ENCODE results near the gene PRELP. TPM values are rescaled to one million over a fixed set of nuclear protein-coding genes. Genes with fewer than 3 reads are reported as not detected.

PRELP gene
- total and polyA plus RNA-seq, 10 of the 15 experiments (the other 5 are each of a cell fraction or from before 2014, with no cell fraction given), result 0.03 to 0.05 TPM; not detected in 8

GRCh38 chr1:203492748-203493130 lies 17.1 kb downstream of the PRELP start:
- Histone ChIP-seq H3K9me3 (replicated peaks; ENCODE audit: control insufficient read depth, insufficient read depth, low read length) (no peaks in the 10 kb centered on the region), H3K4me3 (no peak overlapping the region), H3K27me3 (replicated peaks in 1 of 2; ENCODE audit: control insufficient read depth in 2 of 2, insufficient read depth in 2 of 2, low read length in 1 of 2) (peaks cover 0 to 10% of the 10 kb centered on the region in 2 experiments; a peak in 3 of 4 replicates), H3K36me3 (ENCODE audit: control insufficient read depth in 2 of 2, insufficient read depth in 2 of 2, low read length in 1 of 2) (no peaks in the 10 kb centered on the region), H3K27ac (ENCODE audit: control insufficient read depth, insufficient read depth) (no peak overlapping the region), H3K79me2 (ENCODE audit: control insufficient read depth, insufficient read depth, low read length) (no peaks in the 10 kb centered on the region), H2AFZ (ENCODE audit: control insufficient read depth, low read depth, low read length) (no peak overlapping the region), H4K20me1 (ENCODE audit: control insufficient read depth, insufficient read depth) (no peaks in the 10 kb centered on the region), H3K4me1 (ENCODE audit: control insufficient read depth, insufficient read depth, low read length) (no peaks in the 10 kb centered on the region), H3K9ac (ENCODE audit: control insufficient read depth, insufficient read depth, low read length) (no peak overlapping the region), H3K4me2 (ENCODE audit: control insufficient read depth, insufficient read depth) (no peak overlapping the region)
- WGBS (ENCODE audit: insufficient coverage, insufficient replicate concordance, low lambda C conversion rate, missing lambda C conversion rate), result 31% methylated on average over 6 of the region's 6 CpGs
- no peak for DNase-seq (ENCODE audit: low read depth, low spot score)
- ChIA-PET POLR2A (no interaction called here), CTCF (interaction anchor here (1.9 to 11.6 kb wide), 2 partner anchors 11 to 151 kb away, joined by 8 to 323 read pairs; no protein-coding TSS in a partner anchor), RAD21 (ENCODE audit: unreplicated experiment) (no interaction called here), SMC1A (ENCODE audit: uncharacterized antibody, unreplicated experiment) (interaction anchor here (1.2 kb wide), 1 partner anchor 149 kb away, joined by 4 read pairs; no protein-coding TSS in a partner anchor)
- intact Hi-C loops (cut with micrococcal nuclease; ENCODE audit: unreplicated experiment), result no loop called here
- no TSS peak for BruUV-seq (replicated peaks)
- in situ Hi-C loops (cut with MboI), result no loop called here
- no peak for ATAC-seq
- no peak for FAIRE-seq
- no peak for TF ChIP-seq ZNF687 (IDR thresholded peaks at IDR 0.05)
- TF ChIP-seq, protein P1, sequence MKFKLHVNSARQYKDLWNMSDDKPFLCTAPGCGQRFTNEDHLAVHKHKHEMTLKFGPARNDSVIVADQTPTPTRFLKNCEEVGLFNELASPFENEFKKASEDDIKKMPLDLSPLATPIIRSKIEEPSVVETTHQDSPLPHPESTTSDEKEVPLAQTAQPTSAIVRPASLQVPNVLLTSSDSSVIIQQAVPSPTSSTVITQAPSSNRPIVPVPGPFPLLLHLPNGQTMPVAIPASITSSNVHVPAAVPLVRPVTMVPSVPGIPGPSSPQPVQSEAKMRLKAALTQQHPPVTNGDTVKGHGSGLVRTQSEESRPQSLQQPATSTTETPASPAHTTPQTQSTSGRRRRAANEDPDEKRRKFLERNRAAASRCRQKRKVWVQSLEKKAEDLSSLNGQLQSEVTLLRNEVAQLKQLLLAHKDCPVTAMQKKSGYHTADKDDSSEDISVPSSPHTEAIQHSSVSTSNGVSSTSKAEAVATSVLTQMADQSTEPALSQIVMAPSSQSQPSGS (IDR thresholded peaks at IDR 0.05; ENCODE audit: low read length), result no peak
- no peak for TF ChIP-seq FOXM1 (IDR thresholded peaks at IDR 0.05; ENCODE audit: low read depth, low read length)

Measured in GM12878 (cell line).